Naive thymus-derived CD4-positive, alpha-beta T cell (primary cell): ENCODE data around the gene COL5A1. TPM values are rescaled to one million over a fixed set of nuclear protein-coding genes. Genes with fewer than 3 reads are reported as not detected.

Experiments
- ATAC-seq: fragments of 150-1000 bp; cut with Tn5 transposase; 2 replicates; pipeline ENCODE4 v1.10.0; 2021; ENCODE audit warnings: mild to moderate bottlenecking, moderate library complexity
- CTCF ChIA-PET: fragments of 350-600 bp; sonication (Branson Sonifier 250); formaldehyde crosslinking; loops from one replicate; lab custom pipeline; 2021; ENCODE audit warnings: antibody characterized with exemption; lab: Charles Lee
- POLR2A ChIA-PET: fragments of 350-600 bp; sonication (Branson Sonifier 250); formaldehyde crosslinking; loops from one replicate; lab custom pipeline; 2021; ENCODE audit warnings: antibody characterized with exemption, inconsistent platforms; lab: Charles Lee
- DNase-seq, 9 donors: peaks; one replicate each; pipeline versions ENCODE4 v3.0.0 to v3.0.0-alpha.2; 2020 to 2022; ENCODE audit warnings: mixed read lengths in 1 of 9
- H3K27ac ChIP-seq: one replicate; pipeline ENCODE4 v1.7.0; 2013; ENCODE audit warnings: mild to moderate bottlenecking, low read depth, low read length, moderate library complexity
- H3K27me3 ChIP-seq, 2 donors: one replicate each; pipeline ENCODE4 v1.7.0; 2013; ENCODE audit warnings: low read length in 2 of 2, mild to moderate bottlenecking in 2 of 2, moderate library complexity in 2 of 2; ENCODE audit not compliant: control insufficient read depth in 2 of 2, insufficient read depth in 2 of 2
- H3K36me3 ChIP-seq, 3 experiments: 1 replicate in 2 of 3; 2 replicates in 1 of 3; pipeline ENCODE4 v1.7.0; 2013; ENCODE audit warnings: low read length in 3 of 3, mild to moderate bottlenecking in 3 of 3, moderate library complexity in 1 of 3; ENCODE audit not compliant: insufficient read depth in 3 of 3, control insufficient read depth in 2 of 3
- H3K4me1 ChIP-seq, 2 donors: one replicate each; pipeline ENCODE4 v1.7.0; 2013; ENCODE audit warnings: low read length in 2 of 2, mild to moderate bottlenecking in 2 of 2, moderate library complexity in 1 of 2; ENCODE audit not compliant: control insufficient read depth in 2 of 2, insufficient read depth in 2 of 2
- H3K4me3 ChIP-seq: 2 replicates; pipeline ENCODE4 v1.7.0; 2013; ENCODE audit warnings: mild to moderate bottlenecking, low read length
- H3K9me3 ChIP-seq, 3 experiments: 1 replicate in 2 of 3; 2 replicates in 1 of 3; pipeline ENCODE4 v1.7.0; 2013; ENCODE audit warnings: low read length in 3 of 3; ENCODE audit not compliant: control insufficient read depth in 2 of 3
- H3K27ac Mint-ChIP-seq, 9 donors: one replicate each; pipeline ENCODE4 v1.8.0; 2020 to 2022; ENCODE audit warnings: mixed read lengths in 9 of 9, mild to moderate bottlenecking in 8 of 9, moderate library complexity in 5 of 9, inconsistent platforms in 2 of 9
- H3K27me3 Mint-ChIP-seq, 5 donors: one replicate each; pipeline ENCODE4 v1.8.0; 2021 to 2022; ENCODE audit warnings: mixed read lengths in 5 of 5, mild to moderate bottlenecking in 1 of 5
- H3K36me3 Mint-ChIP-seq, 5 donors: one replicate each; pipeline ENCODE4 v1.8.0; 2020 to 2022; ENCODE audit warnings: mixed read lengths in 5 of 5, mild to moderate bottlenecking in 3 of 5, inconsistent platforms in 1 of 5
- H3K4me1 Mint-ChIP-seq, 7 donors: one replicate each; pipeline ENCODE4 v1.8.0; 2020 to 2022; ENCODE audit warnings: mixed read lengths in 7 of 7, mild to moderate bottlenecking in 3 of 7, inconsistent platforms in 1 of 7
- H3K4me3 Mint-ChIP-seq, 10 donors: one replicate each; pipeline ENCODE4 v1.8.0; 2020 to 2022; ENCODE audit warnings: mild to moderate bottlenecking in 10 of 10, mixed read lengths in 10 of 10, moderate library complexity in 6 of 10, inconsistent platforms in 2 of 10
- H3K9me3 Mint-ChIP-seq, 11 donors: one replicate each; pipeline ENCODE4 v1.8.0; 2020 to 2022; ENCODE audit warnings: mixed read lengths in 11 of 11, mild to moderate bottlenecking in 4 of 11, inconsistent platforms in 1 of 11, moderate library complexity in 1 of 11
- intact Hi-C, 2 donors: fragments of 100-400 bp; cut with micrococcal nuclease; formaldehyde crosslinking; loops; one replicate each; pipeline ENCODE4 v1.15.1; 2023
- polyA plus RNA-seq, 2 donors: library from polyadenylated mRNA; unstranded; fragments of 300-500 nt; fragmentation: Illumina TruSeq; gene quantifications; one replicate each; pipeline ENCODE4 v1.2.3, GENCODE V29; 2021
- total RNA-seq, 6 experiments: library from RNA in 5 of 6; stranded (reverse) in 5 of 6; gene quantifications; 1 replicate in 5 of 6; 2 replicates in 1 of 6; pipeline ENCODE4 v1.2.3 and lab custom pipeline; 2021 to 2026

The COL5A1 gene
- total and polyA plus RNA-seq, 7 experiments from 2014 or later, result 0.16 to 0.56 (median 0.24) TPM; not detected in 2

GRCh38 chr9:134781591-134782302 is 140.1 kb downstream of the COL5A1 start:
- Histone ChIP-seq H3K4me3 (no peak overlapping the region), H3K4me1 (no peaks in the 10 kb centered on the region), H3K27ac (no peak overlapping the region), H3K27me3 (no peaks in the 10 kb centered on the region), H3K36me3 (no peaks in the 10 kb centered on the region), H3K9me3 (no peaks in the 10 kb centered on the region)
- Mint-ChIP-seq H3K36me3 (no peaks in the 10 kb centered on the region), H3K27me3 (peaks cover 0 to 6% (median 0%) of the 10 kb centered on the region in 5 donors), H3K27ac (no peak overlapping the region), H3K4me1 (peaks cover 0 to 2% (median 0%) of the 10 kb centered on the region in 7 donors), H3K4me3 (no peak overlapping the region), H3K9me3 (peaks cover 0 to 1% (median 0%) of the 10 kb centered on the region in 11 donors)
- POLR2A ChIA-PET, result no interaction called here
- ATAC-seq, result no peak
- no peak for DNase-seq
- intact Hi-C loops, result no loop called here
- CTCF ChIA-PET, result no interaction called here

DNA sequence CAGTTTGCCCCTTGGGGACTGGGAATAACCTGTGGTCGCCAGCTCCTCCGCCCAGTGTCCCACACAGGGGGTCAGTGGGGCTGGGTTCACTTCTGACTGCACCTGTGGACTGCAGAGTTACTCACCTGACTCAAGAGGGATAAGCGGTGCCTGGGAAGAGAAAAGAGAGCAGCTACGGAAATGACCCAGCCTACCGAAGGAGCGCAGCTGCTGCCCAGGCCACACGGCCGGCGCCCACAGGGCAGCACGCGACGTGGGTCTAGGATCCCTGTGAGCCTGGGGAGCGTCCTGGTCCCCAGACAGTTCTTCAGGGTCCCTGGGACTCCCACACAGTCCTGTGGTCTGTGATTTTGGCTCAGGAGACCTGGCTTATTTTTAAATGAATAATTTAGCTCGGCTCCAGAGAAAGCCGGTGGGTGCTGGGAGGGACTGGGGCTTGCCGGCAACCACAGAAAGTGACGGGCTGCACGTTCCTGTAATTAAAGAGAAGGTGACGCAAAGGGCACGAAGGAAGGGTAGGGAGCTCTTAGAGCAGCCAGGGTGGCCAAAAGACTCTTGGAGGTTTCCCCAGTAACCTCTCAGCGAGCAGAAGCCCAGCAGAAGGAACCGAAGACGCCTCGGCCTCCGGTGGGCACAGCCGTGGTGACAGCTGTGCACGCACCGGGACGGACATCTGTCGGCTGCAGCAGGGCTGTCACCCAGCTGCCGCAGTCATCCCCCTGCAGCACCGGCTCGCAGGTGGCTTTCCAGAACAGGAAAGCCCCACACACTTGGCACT is 141.5 kb downstream of the COL5A1 start:
- ATAC-seq, result no peak
- H3K27me3 Mint-ChIP-seq, result peaks cover 0 to 15% (median 6%) of the 10 kb centered on the region in 5 donors
- no peaks in the 10 kb centered on the region for H3K36me3 Mint-ChIP-seq
- DNase-seq, result no peak
- Histone ChIP-seq H3K27ac (no peak overlapping the region), H3K9me3 (no peaks in the 10 kb centered on the region), H3K4me3 (no peak overlapping the region), H3K4me1 (no peaks in the 10 kb centered on the region), H3K36me3 (no peaks in the 10 kb centered on the region), H3K27me3 (no peaks in the 10 kb centered on the region)
- H3K27ac Mint-ChIP-seq, result no peak overlapping the region
- ChIA-PET POLR2A (no interaction called here), CTCF (no interaction called here)
- H3K4me1 Mint-ChIP-seq, result peaks cover 0 to 2% (median 0%) of the 10 kb centered on the region in 7 donors
- intact Hi-C loops, result no loop called here
- H3K4me3 Mint-ChIP-seq, result no peak overlapping the region
- H3K9me3 Mint-ChIP-seq, result peaks cover 0 to 1% (median 0%) of the 10 kb centered on the region in 11 donors

- H3K9me3 Mint-ChIP-seq, result peaks cover 0 to 1% (median 0%) of the 10 kb centered on the region in 11 donors
- H3K27ac ChIP-seq, result no peak overlapping the region
- intact Hi-C loops, result no loop called here
- ChIA-PET CTCF (no interaction called here), POLR2A (no interaction called here)
- ATAC-seq (no peak), DNase-seq (no peak)
- peaks cover 0 to 2% (median 0%) of the 10 kb centered on the region in 7 donors for H3K4me1 Mint-ChIP-seq
- peaks cover 0 to 16% (median 8%) of the 10 kb centered on the region in 5 donors for H3K27me3 Mint-ChIP-seq
- H3K4me3 ChIP-seq, result no peak overlapping the region
- H3K27me3 ChIP-seq, result no peaks in the 10 kb centered on the region
- no peaks in the 10 kb centered on the region for H3K9me3 ChIP-seq
- H3K4me1 ChIP-seq, result no peaks in the 10 kb centered on the region
- no peak overlapping the region for H3K27ac Mint-ChIP-seq
- H3K36me3 ChIP-seq, result no peaks in the 10 kb centered on the region
- no peaks in the 10 kb centered on the region for H3K36me3 Mint-ChIP-seq
- H3K4me3 Mint-ChIP-seq, result no peak overlapping the region
Observed at GRCh38 chr9:134783699-134784039, 142.1 kb downstream of the COL5A1 start.

GRCh38 chr9:134784577-134785305 is 143.1 kb downstream of the COL5A1 start:
- peaks cover 0 to 16% (median 8%) of the 10 kb centered on the region in 5 donors for H3K27me3 Mint-ChIP-seq
- H3K9me3 Mint-ChIP-seq, result no peaks in the 10 kb centered on the region
- H3K4me3 Mint-ChIP-seq, result no peak overlapping the region
- no peak overlapping the region for H3K27ac ChIP-seq
- H3K27ac Mint-ChIP-seq, result no peak overlapping the region
- no peaks in the 10 kb centered on the region for H3K4me1 ChIP-seq
- POLR2A ChIA-PET, result no interaction called here
- ATAC-seq, result no peak
- H3K36me3 Mint-ChIP-seq, result no peaks in the 10 kb centered on the region
- H3K36me3 ChIP-seq, result no peaks in the 10 kb centered on the region
- CTCF ChIA-PET, result no interaction called here
- no peak for DNase-seq
- peaks cover 0 to under 1% (median 0%) of the 10 kb centered on the region in 7 donors for H3K4me1 Mint-ChIP-seq
- H3K27me3 ChIP-seq, result no peaks in the 10 kb centered on the region
- intact Hi-C loops, result no loop called here
- H3K4me3 ChIP-seq, result no peak overlapping the region
- no peaks in the 10 kb centered on the region for H3K9me3 ChIP-seq

GRCh38 chr9:134785325-134786108 is 143.9 kb downstream of the COL5A1 start:
- Mint-ChIP-seq H3K4me1 (peaks cover 0 to 1% (median 0%) of the 10 kb centered on the region in 7 donors), H3K36me3 (no peaks in the 10 kb centered on the region), H3K27ac (no peak overlapping the region), H3K9me3 (no peaks in the 10 kb centered on the region), H3K4me3 (no peak overlapping the region), H3K27me3 (peaks cover 0 to 16% (median 8%) of the 10 kb centered on the region in 5 donors)
- CTCF ChIA-PET, result no interaction called here
- intact Hi-C loops, result no loop called here
- DNase-seq, result no peak
- POLR2A ChIA-PET, result no interaction called here
- no peak overlapping the region for H3K27ac ChIP-seq
- H3K4me1 ChIP-seq, result no peaks in the 10 kb centered on the region
- no peaks in the 10 kb centered on the region for H3K9me3 ChIP-seq
- no peak for ATAC-seq
- H3K36me3 ChIP-seq, result no peaks in the 10 kb centered on the region
- no peak overlapping the region for H3K4me3 ChIP-seq
- no peaks in the 10 kb centered on the region for H3K27me3 ChIP-seq
